A549 (cell line): Measurements from ENCODE around the gene MMP11. TPM values are rescaled to one million over a fixed set of nuclear protein-coding genes. Genes with fewer than 3 reads are reported as not detected.

Experiments used
- ATAC-seq, 2 experiments: fragments of 200-7000 bp in 1 of 2; fragments of >200 bp in 1 of 2; cut with Nextera tagmentation in 1 of 2; cut with Tn5 transposase in 1 of 2; 3 replicates each; pipeline versions ENCODE4 v1.8.0 to v1.9.1; 2018 to 2020; ENCODE audit warnings: mild to moderate bottlenecking in 1 of 2, moderate library complexity in 1 of 2
- CTCF ChIA-PET: fragments of 300-600 bp; sonication (Branson Sonifier 250); formaldehyde crosslinking; extraction: SDS; loops from one replicate; lab custom pipeline; 2021; ENCODE audit warnings: antibody characterized with exemption, inconsistent platforms; lab: Yijun Ruan, JAX
- POLR2A ChIA-PET: fragments of 350-600 bp; formaldehyde crosslinking; extraction: SDS; loops from one replicate; lab custom pipeline; 2021; ENCODE audit warnings: antibody characterized with exemption, inconsistent platforms; lab: Yijun Ruan, JAX
- DNase-seq, 2 experiments: peaks; one replicate each; pipeline versions ENCODE4 v3.0.0 to v3.0.0-alpha.2; 2011 to 2016; ENCODE audit warnings: low read depth in 1 of 2, low spot score in 1 of 2
- FAIRE-seq: peaks from 2 replicates; lab custom pipeline; 2011; peaks lifted over from hg19 to GRCh38; lab: Jason Lieb, UNC
- H3K27ac ChIP-seq, 2 experiments: fragments of >200 bp; sonication (Bioruptor Twin); formaldehyde crosslinking; 3 replicates each; pipeline ENCODE4 v1.5.1; 2016 to 2017
- H3K4me1 ChIP-seq: fragments of >200 bp; sonication (Bioruptor Twin); formaldehyde crosslinking; 3 replicates; pipeline ENCODE4 v1.6.1; 2016
- H3K4me2 ChIP-seq: fragments of >200 bp; sonication (Bioruptor Twin); formaldehyde crosslinking; 3 replicates; pipeline ENCODE4 v1.6.1; 2016
- H3K4me3 ChIP-seq: fragments of >200 bp; sonication (Bioruptor Twin); formaldehyde crosslinking; 3 replicates; pipeline ENCODE4 v1.5.1; 2016
- H3K9me3 ChIP-seq: fragments of >200 bp; sonication (Bioruptor Twin); formaldehyde crosslinking; 3 replicates; pipeline ENCODE4 v1.6.1; 2016
- CBX2 ChIP-seq: fragments of 200-600 bp; sonication (generic); IDR thresholded peaks from 2 replicates; pipeline ENCODE4 v1.6.1; 2016; ENCODE audit warnings: low read depth, mild to moderate bottlenecking, borderline replicate concordance
- CBX8 ChIP-seq: fragments of 200-600 bp; sonication (generic); IDR thresholded peaks from 2 replicates; pipeline ENCODE4 v1.6.1; 2016
- CEBPB ChIP-seq, 2 experiments: fragments of >200 bp in 1 of 2; sonication (Bioruptor Twin) in 1 of 2; formaldehyde crosslinking in 1 of 2; IDR thresholded peaks; 2 replicates each; pipeline ENCODE4 v1.6.1; 2012 to 2016
- EHMT2 ChIP-seq: fragments of 200-600 bp; sonication (generic); IDR thresholded peaks from 2 replicates; pipeline ENCODE4 v1.6.1; 2016; ENCODE audit warnings: antibody characterized with exemption, low read depth, mild to moderate bottlenecking, moderate library complexity
- EP300 ChIP-seq, 2 experiments: fragments of >200 bp; sonication (Bioruptor Twin); formaldehyde crosslinking; IDR thresholded peaks; 2 replicates in 1 of 2; 3 replicates in 1 of 2; pipeline ENCODE4 v1.6.1; 2016 to 2017
- FOXS1 ChIP-seq: fragments of 250-450 bp; sonication (Bioruptor Pico); IDR thresholded peaks from 2 replicates; pipeline ENCODE4 v1.5.0; 2020; ENCODE audit warnings: mild to moderate bottlenecking, moderate library complexity
- NFE2L2 ChIP-seq: fragments of 150-350 bp; conservative IDR thresholded peaks from 2 replicates; pipeline ENCODE4 v1.6.1; 2014; ENCODE audit warnings: low read length
- RAD21 ChIP-seq, 2 experiments: fragments of >200 bp in 1 of 2; sonication (Bioruptor Twin) in 1 of 2; formaldehyde crosslinking in 1 of 2; IDR thresholded peaks in 1 of 2; conservative IDR thresholded peaks in 1 of 2; 2 replicates in 1 of 2; 3 replicates in 1 of 2; pipeline ENCODE4 v1.6.1; 2012 to 2018; ENCODE audit warnings: inconsistent platforms in 1 of 2
- RARB ChIP-seq: fragments of 250-450 bp; sonication (Bioruptor Pico); IDR thresholded peaks from 2 replicates; pipeline ENCODE4 v1.8.0; 2021; ENCODE audit warnings: mild to moderate bottlenecking, moderate library complexity
- RCOR1 ChIP-seq: fragments of 150-350 bp; IDR thresholded peaks from 2 replicates; pipeline ENCODE4 v1.6.1; 2014; ENCODE audit warnings: antibody characterized with exemption, low read length, low read depth
- RNF2 ChIP-seq: fragments of 200-600 bp; sonication (generic); IDR thresholded peaks from 2 replicates; pipeline ENCODE4 v1.6.1; 2016; ENCODE audit warnings: low read depth, mild to moderate bottlenecking, antibody characterized with exemption, moderate library complexity, borderline replicate concordance
- SMC3 ChIP-seq: fragments of >200 bp; sonication (Bioruptor Twin); formaldehyde crosslinking; IDR thresholded peaks from 3 replicates; pipeline ENCODE4 v1.6.1; 2018; ENCODE audit warnings: inconsistent platforms
- WGBS: methylation state at CpG from one replicate; pipeline ENCODE4 v1.1.6; 2017; ENCODE audit errors: missing lambda C conversion rate; 5-methylcytosine and 5-hydroxymethylcytosine counted together
- polyA plus RNA-seq, 4 experiments: library from polyadenylated mRNA; depleted of rRNA in 3 of 4; stranded (reverse); fragments of >200 nt; fragmentation: RNase III in 1 of 4; extraction: RNeasy Plus Mini Kit Qiagen cat#74134 plus additional on column Dnase treatment in 1 of 4; gene quantifications; 2 replicates in 3 of 4; 3 replicates in 1 of 4; pipeline ENCODE4 v1.2.3, GENCODE V29; 2011 to 2017
- TF ChIP-seq, protein P1 (sequence below): IDR thresholded peaks from 2 replicates; pipeline ENCODE4 v1.6.1; 2012
- TF ChIP-seq, protein P2 (sequence below): IDR thresholded peaks from 2 replicates; pipeline ENCODE4 v1.6.1; 2012; ENCODE audit warnings: low read depth, borderline replicate concordance
- TF ChIP-seq, protein P3 (sequence below): fragments of >200 bp; sonication (Bioruptor Twin); formaldehyde crosslinking; IDR thresholded peaks from 3 replicates; pipeline ENCODE4 v1.5.1; 2016
- TF ChIP-seq, protein P4 (sequence below): fragments of >200 bp; sonication (Bioruptor Twin); formaldehyde crosslinking; IDR thresholded peaks from 3 replicates; pipeline ENCODE4 v1.6.1; 2016
- TF ChIP-seq, protein P5 (sequence below): fragments of 150-350 bp; IDR thresholded peaks from 2 replicates; pipeline ENCODE4 v1.6.1; 2014; ENCODE audit warnings: low read depth, mild to moderate bottlenecking, low read length

MMP11 gene
- polyA plus RNA-seq, 2 of the 4 experiments (the other 2 are of a cell fraction), result 0.23 to 0.36 TPM

DNA sequence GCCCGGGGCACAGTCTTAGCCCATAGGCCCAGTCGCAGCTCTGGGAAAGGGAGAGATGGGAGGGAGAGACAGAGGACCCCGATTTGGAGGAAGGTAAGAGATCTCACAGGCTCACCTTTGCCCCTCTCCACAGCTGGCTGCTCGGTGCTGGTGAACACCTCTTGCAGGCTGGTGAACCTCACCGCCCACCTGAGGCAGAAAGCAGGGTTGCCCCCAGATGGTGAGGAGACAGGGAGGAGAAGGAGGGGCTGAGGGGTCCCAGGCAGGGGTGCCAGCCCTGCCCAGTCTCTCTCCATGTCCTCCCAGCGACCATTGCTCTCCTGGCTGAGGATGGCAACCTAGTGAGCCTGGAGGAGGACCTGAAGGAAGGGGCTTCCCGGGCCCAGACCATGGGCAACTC, 8.7 kb upstream of the MMP11 start:
- no peaks in the 10 kb centered on the region for H3K9me3 ChIP-seq
- no peak overlapping the region; a peak in 1 of 6 replicates for H3K27ac ChIP-seq
- ATAC-seq (no peak), FAIRE-seq (no peak), DNase-seq (no peak)
- WGBS, result 80% methylated on average over 5 of the region's 7 CpGs
- H3K4me3 ChIP-seq, result no peak overlapping the region
- peaks cover 27% of the 10 kb centered on the region for H3K4me1 ChIP-seq
- H3K4me2 ChIP-seq, result no peak overlapping the region
- TF ChIP-seq, protein P1, sequence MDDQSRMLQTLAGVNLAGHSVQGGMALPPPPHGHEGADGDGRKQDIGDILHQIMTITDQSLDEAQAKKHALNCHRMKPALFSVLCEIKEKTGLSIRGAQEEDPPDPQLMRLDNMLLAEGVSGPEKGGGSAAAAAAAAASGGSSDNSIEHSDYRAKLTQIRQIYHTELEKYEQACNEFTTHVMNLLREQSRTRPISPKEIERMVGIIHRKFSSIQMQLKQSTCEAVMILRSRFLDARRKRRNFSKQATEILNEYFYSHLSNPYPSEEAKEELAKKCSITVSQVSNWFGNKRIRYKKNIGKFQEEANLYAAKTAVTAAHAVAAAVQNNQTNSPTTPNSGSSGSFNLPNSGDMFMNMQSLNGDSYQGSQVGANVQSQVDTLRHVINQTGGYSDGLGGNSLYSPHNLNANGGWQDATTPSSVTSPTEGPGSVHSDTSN, result no peak
- CTCF ChIA-PET, result interaction anchor here (1.1 to 16.9 kb wide), 2 partner anchors 11 to 85 kb away, joined by 3 to 175 read pairs; no protein-coding TSS in a partner anchor
- POLR2A ChIA-PET, result no interaction called here

DNA sequence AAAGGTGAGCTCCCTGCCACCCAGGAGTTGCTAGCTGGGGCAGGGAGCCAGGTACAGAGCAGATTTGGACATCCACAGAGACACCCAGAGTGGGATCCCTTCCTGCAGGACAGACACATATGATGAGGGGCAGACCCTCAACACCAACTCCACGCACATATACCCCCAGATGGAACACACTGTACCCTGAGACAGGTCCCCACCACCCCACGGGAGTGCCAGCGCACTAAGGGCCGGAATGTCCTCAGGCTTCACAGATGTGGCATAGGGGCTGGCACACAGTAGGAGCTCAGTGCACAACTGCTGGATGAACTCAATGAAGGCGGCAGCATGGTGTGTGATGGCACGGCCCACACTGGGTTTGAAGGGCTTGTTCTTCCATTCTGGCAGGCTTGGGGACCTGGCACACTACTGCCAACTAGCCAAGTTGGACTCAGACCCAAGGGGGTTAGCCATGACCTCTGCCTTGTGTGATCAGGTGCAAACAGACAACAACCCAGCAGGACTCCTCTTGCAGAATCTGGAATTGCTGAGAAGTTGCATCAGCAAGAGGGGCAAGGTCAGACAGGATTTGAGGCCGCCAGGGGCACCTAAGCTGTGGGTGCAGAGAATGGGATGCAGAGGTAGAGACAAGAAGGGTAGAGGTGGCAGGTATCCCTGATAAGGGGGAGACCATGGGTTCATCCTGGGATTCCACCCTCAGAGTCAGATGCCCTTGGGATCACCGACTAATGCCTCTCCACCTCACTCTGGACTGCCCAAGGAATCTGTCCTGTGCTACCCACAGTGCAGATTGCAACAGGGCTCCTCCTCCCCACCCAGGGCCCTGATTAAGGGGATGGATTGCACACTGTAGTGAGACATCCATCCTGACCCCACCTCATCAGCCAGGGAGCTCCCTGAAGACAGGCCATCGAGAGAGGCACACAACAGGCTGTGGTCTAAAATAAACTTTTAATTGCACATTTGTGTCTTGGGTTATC, 7.5 kb upstream of the MMP11 start:
- Histone ChIP-seq H3K27ac (peak overlapping the region; percentile 51 to 68; a peak in 5 of 6 replicates), H3K4me1 (peaks cover 27% of the 10 kb centered on the region), H3K4me2 (peak overlapping the region; percentile 88)
- TF ChIP-seq CEBPB (IDR thresholded peaks at IDR 0.05) (no peak), RNF2 (no peak), EP300 (IDR thresholded peaks at IDR 0.05) (no peak), EHMT2 (no peak), CBX8 (no peak), FOXS1 (no peak), NFE2L2 (no peak), CBX2 (no peak), SMC3 (no peak), RARB (CRISPR knock-in tag) (no peak), RCOR1 (no peak), RAD21 (conservative IDR thresholded peaks at IDR 0.05 in 1 of 2, IDR thresholded peaks at IDR 0.05 in 1 of 2) (no peak)
- TF ChIP-seq, protein P1, result no peak
- TF ChIP-seq, protein P2, sequence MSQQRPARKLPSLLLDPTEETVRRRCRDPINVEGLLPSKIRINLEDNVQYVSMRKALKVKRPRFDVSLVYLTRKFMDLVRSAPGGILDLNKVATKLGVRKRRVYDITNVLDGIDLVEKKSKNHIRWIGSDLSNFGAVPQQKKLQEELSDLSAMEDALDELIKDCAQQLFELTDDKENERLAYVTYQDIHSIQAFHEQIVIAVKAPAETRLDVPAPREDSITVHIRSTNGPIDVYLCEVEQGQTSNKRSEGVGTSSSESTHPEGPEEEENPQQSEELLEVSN, result no peak
- TF ChIP-seq, protein P3, sequence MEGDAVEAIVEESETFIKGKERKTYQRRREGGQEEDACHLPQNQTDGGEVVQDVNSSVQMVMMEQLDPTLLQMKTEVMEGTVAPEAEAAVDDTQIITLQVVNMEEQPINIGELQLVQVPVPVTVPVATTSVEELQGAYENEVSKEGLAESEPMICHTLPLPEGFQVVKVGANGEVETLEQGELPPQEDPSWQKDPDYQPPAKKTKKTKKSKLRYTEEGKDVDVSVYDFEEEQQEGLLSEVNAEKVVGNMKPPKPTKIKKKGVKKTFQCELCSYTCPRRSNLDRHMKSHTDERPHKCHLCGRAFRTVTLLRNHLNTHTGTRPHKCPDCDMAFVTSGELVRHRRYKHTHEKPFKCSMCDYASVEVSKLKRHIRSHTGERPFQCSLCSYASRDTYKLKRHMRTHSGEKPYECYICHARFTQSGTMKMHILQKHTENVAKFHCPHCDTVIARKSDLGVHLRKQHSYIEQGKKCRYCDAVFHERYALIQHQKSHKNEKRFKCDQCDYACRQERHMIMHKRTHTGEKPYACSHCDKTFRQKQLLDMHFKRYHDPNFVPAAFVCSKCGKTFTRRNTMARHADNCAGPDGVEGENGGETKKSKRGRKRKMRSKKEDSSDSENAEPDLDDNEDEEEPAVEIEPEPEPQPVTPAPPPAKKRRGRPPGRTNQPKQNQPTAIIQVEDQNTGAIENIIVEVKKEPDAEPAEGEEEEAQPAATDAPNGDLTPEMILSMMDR, result no peak
- TF ChIP-seq, protein P4, sequence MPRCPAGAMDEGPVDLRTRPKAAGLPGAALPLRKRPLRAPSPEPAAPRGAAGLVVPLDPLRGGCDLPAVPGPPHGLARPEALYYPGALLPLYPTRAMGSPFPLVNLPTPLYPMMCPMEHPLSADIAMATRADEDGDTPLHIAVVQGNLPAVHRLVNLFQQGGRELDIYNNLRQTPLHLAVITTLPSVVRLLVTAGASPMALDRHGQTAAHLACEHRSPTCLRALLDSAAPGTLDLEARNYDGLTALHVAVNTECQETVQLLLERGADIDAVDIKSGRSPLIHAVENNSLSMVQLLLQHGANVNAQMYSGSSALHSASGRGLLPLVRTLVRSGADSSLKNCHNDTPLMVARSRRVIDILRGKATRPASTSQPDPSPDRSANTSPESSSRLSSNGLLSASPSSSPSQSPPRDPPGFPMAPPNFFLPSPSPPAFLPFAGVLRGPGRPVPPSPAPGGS, result no peak
- TF ChIP-seq, protein P5, sequence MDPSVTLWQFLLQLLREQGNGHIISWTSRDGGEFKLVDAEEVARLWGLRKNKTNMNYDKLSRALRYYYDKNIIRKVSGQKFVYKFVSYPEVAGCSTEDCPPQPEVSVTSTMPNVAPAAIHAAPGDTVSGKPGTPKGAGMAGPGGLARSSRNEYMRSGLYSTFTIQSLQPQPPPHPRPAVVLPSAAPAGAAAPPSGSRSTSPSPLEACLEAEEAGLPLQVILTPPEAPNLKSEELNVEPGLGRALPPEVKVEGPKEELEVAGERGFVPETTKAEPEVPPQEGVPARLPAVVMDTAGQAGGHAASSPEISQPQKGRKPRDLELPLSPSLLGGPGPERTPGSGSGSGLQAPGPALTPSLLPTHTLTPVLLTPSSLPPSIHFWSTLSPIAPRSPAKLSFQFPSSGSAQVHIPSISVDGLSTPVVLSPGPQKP, result no peak
- TF ChIP-seq, all 56 proteins: peak for 0
- CTCF ChIA-PET, result interaction anchor here (0.8 to 16.9 kb wide), 4 partner anchors 10 to 191 kb away, joined by 3 to 175 read pairs (median 5); no protein-coding TSS in a partner anchor
- ATAC-seq (no peak), FAIRE-seq (no peak), DNase-seq (no peak)
- POLR2A ChIA-PET, result interaction anchor here (0.9 kb wide), 1 partner anchor 92 kb away, joined by 9 read pairs; the partner anchor contains the start of gene SLC2A11
- Histone ChIP-seq H3K4me3 (no peak overlapping the region), H3K9me3 (no peaks in the 10 kb centered on the region)
- WGBS, result 93% methylated on average over 7 of the region's 9 CpGs
